IMR-90 (cell line): Measurements from ENCODE around the gene RGS12. TPM values are rescaled to one million over a fixed set of nuclear protein-coding genes. Genes with fewer than 3 reads are reported as not detected.

Experiments
- ATAC-seq: fragments of 200-7000 bp; cut with Tn5 transposase; 2 replicates; pipeline ENCODE4 v1.9.1; 2020; ENCODE audit warnings: low read depth, mild to moderate bottlenecking, moderate library complexity
- BruUV-seq: library from RNA; stranded (reverse); fragments of 400-500 nt; replicated peaks from 2 replicates; lab custom pipeline; 2021; lab: Mats Ljungman, UMichigan
- CTCF ChIA-PET: fragments of 300-600 bp; formaldehyde crosslinking; extraction: SDS; loops from one replicate; lab custom pipeline; 2021; ENCODE audit warnings: antibody characterized with exemption; lab: Yijun Ruan, JAX
- POLR2A ChIA-PET: fragments of 300-600 bp; sonication (Branson Sonifier 250); formaldehyde crosslinking; loops from one replicate; lab custom pipeline; 2022; ENCODE audit warnings: antibody characterized with exemption; ENCODE audit not compliant: unreplicated experiment; lab: Charles Lee
- DNase-seq: peaks from one replicate; pipeline ENCODE4 v3.0.0; 2013
- H2AFZ ChIP-seq: replicated peaks from 2 replicates; pipeline ENCODE3; 2013; ENCODE audit warnings: low read length, mild to moderate bottlenecking; ENCODE audit not compliant: poor library complexity
- H2AK5ac ChIP-seq: 2 replicates; pipeline ENCODE4 v1.6.1; 2013; ENCODE audit warnings: low read depth, low read length, inconsistent platforms
- H2AK9ac ChIP-seq: replicated peaks from 2 replicates; pipeline ENCODE3; 2013; ENCODE audit warnings: mild to moderate bottlenecking, low read depth, low read length, moderate library complexity; ENCODE audit not compliant: poor library complexity
- H2BK120ac ChIP-seq: 2 replicates; pipeline ENCODE4 v1.6.1; 2013; ENCODE audit warnings: low read depth, low read length, inconsistent platforms
- H2BK15ac ChIP-seq: 3 replicates; pipeline ENCODE4 v1.6.1; 2013; ENCODE audit warnings: low read depth, low read length, inconsistent platforms
- H2BK20ac ChIP-seq: 2 replicates; pipeline ENCODE4 v1.6.1; 2013; ENCODE audit warnings: low read depth, mild to moderate bottlenecking, inconsistent platforms, low read length, moderate library complexity
- H2BK5ac ChIP-seq: 2 replicates; pipeline ENCODE4 v1.6.1; 2013; ENCODE audit warnings: mild to moderate bottlenecking, low read depth, low read length, inconsistent platforms; ENCODE audit not compliant: poor library complexity, severe bottlenecking
- H3K14ac ChIP-seq: replicated peaks from 2 replicates; pipeline ENCODE4 v1.6.1; 2013; ENCODE audit warnings: low read depth, low read length, inconsistent platforms
- H3K18ac ChIP-seq: 2 replicates; pipeline ENCODE4 v1.6.1; 2013; ENCODE audit warnings: low read depth, low read length, control low read depth
- H3K23ac ChIP-seq: 2 replicates; pipeline ENCODE4 v1.6.1; 2013; ENCODE audit warnings: low read depth, low read length, inconsistent platforms
- H3K27ac ChIP-seq: 2 replicates; pipeline ENCODE4 v1.5.1; 2013; ENCODE audit warnings: mild to moderate bottlenecking, control low read depth, low read length; ENCODE audit not compliant: insufficient read depth
- H3K27me3 ChIP-seq: 2 replicates; pipeline ENCODE4 v1.6.1; 2013; ENCODE audit warnings: low read length; ENCODE audit not compliant: control insufficient read depth, insufficient read depth
- H3K36me3 ChIP-seq: 2 replicates; pipeline ENCODE4 v1.6.1; 2013; ENCODE audit warnings: low read length, mixed read lengths; ENCODE audit not compliant: control insufficient read depth, insufficient read depth
- H3K4ac ChIP-seq: 2 replicates; pipeline ENCODE4 v1.6.1; 2013; ENCODE audit warnings: low read depth, low read length, inconsistent platforms
- H3K4me1 ChIP-seq: 2 replicates; pipeline ENCODE4 v1.6.1; 2013; ENCODE audit warnings: low read length, mixed read lengths; ENCODE audit not compliant: control insufficient read depth, insufficient read depth
- H3K4me2 ChIP-seq: 2 replicates; pipeline ENCODE4 v1.6.1; 2013; ENCODE audit warnings: low read depth, mild to moderate bottlenecking, control low read depth, low read length, moderate library complexity
- H3K4me3 ChIP-seq: 2 replicates; pipeline ENCODE4 v1.5.1; 2013; ENCODE audit warnings: low read depth, mild to moderate bottlenecking, control low read depth, low read length, moderate library complexity; ENCODE audit not compliant: insufficient read depth
- H3K56ac ChIP-seq: 2 replicates; pipeline ENCODE4 v1.6.1; 2013; ENCODE audit warnings: low read length, inconsistent platforms; ENCODE audit not compliant: insufficient read depth; ENCODE audit errors: extremely low read depth
- H3K79me1 ChIP-seq, 2 experiments: 2 replicates each; pipeline ENCODE4 v1.6.1; 2013; ENCODE audit warnings: low read length in 2 of 2, inconsistent platforms in 1 of 2, low read depth in 1 of 2
- H3K9ac ChIP-seq: 2 replicates; pipeline ENCODE4 v1.6.1; 2013; ENCODE audit warnings: low read depth, low read length, control low read depth
- H3K9me1 ChIP-seq: 2 replicates; pipeline ENCODE4 v1.6.1; 2013; ENCODE audit warnings: low read length, inconsistent platforms; ENCODE audit not compliant: insufficient read depth
- H3K9me3 ChIP-seq: 2 replicates; pipeline ENCODE4 v1.6.1; 2013; ENCODE audit warnings: low read length; ENCODE audit not compliant: control insufficient read depth, insufficient read depth
- H4K20me1 ChIP-seq: 2 replicates; pipeline ENCODE4 v1.6.1; 2013; ENCODE audit warnings: low read length, inconsistent platforms; ENCODE audit not compliant: insufficient read depth
- H4K5ac ChIP-seq: 2 replicates; pipeline ENCODE4 v1.6.1; 2013; ENCODE audit warnings: mild to moderate bottlenecking, low read depth, low read length, control low read depth
- H4K8ac ChIP-seq, 2 experiments: 2 replicates each; pipeline ENCODE4 v1.6.1; 2013; ENCODE audit warnings: low read depth in 2 of 2, low read length in 2 of 2, control low read depth in 1 of 2, inconsistent platforms in 1 of 2
- H4K91ac ChIP-seq: 2 replicates; pipeline ENCODE4 v1.6.1; 2013; ENCODE audit warnings: low read depth, low read length, inconsistent platforms; ENCODE audit not compliant: insufficient read depth
- BHLHE40 ChIP-seq: fragments of 150-350 bp; IDR thresholded peaks from 2 replicates; pipeline ENCODE4 v1.6.1; 2016; ENCODE audit warnings: mild to moderate bottlenecking, low read depth, low read length
- CEBPB ChIP-seq: IDR thresholded peaks from 2 replicates; pipeline ENCODE4 v1.6.1; 2012; ENCODE audit warnings: low read depth, low read length, improper control_type of control experiment
- CHD1 ChIP-seq: IDR thresholded peaks from 2 replicates; pipeline ENCODE4 v1.6.1; 2012; ENCODE audit warnings: low read depth, low read length, improper control_type of control experiment
- FOS ChIP-seq: fragments of 150-350 bp; IDR thresholded peaks from 2 replicates; pipeline ENCODE4 v1.6.1; 2016; ENCODE audit warnings: low read depth, low read length
- MAFK ChIP-seq: IDR thresholded peaks from 2 replicates; pipeline ENCODE4 v1.6.1; 2012; ENCODE audit warnings: low read depth, low read length, improper control_type of control experiment
- MXI1 ChIP-seq: IDR thresholded peaks from 2 replicates; pipeline ENCODE4 v1.6.1; 2012; ENCODE audit warnings: low read depth, mild to moderate bottlenecking, low read length, moderate library complexity, borderline replicate concordance
- NFE2L2 ChIP-seq: fragments of 150-350 bp; IDR thresholded peaks from 2 replicates; pipeline ENCODE4 v1.6.1; 2016; ENCODE audit warnings: low read depth, mild to moderate bottlenecking, low read length
- POLR2A ChIP-seq: IDR thresholded peaks from 2 replicates; pipeline ENCODE4 v1.6.1; 2012; ENCODE audit warnings: mild to moderate bottlenecking, low read depth, low read length
- RCOR1 ChIP-seq: IDR thresholded peaks from 2 replicates; pipeline ENCODE4 v1.6.1; 2012; ENCODE audit warnings: mild to moderate bottlenecking, low read length, improper control_type of control experiment; ENCODE audit not compliant: insufficient replicate concordance
- RFX5 ChIP-seq: IDR thresholded peaks from 2 replicates; pipeline ENCODE4 v1.8.0; 2012; ENCODE audit warnings: low read depth, mild to moderate bottlenecking, low read length, moderate library complexity
- SMC3 ChIP-seq: fragments of 150-350 bp; IDR thresholded peaks from 2 replicates; pipeline ENCODE4 v1.6.1; 2016; ENCODE audit warnings: low read depth, mild to moderate bottlenecking, antibody characterized with exemption, low read length, moderate library complexity
- WGBS, 2 experiments: methylation state at CpG; one replicate each; pipeline versions ENCODE4 v1.1.5 to v1.1.7; 2013; ENCODE audit warnings: missing lambda C conversion rate in 2 of 2; ENCODE audit not compliant: insufficient read length in 1 of 2; ENCODE audit errors: extremely low coverage in 2 of 2; 5-methylcytosine and 5-hydroxymethylcytosine counted together
- dilution Hi-C: fragments of 300-500 bp; cut with HindIII; formaldehyde crosslinking; loops from one replicate; pipeline ENCODE4 v1.14.3; 2018; ENCODE audit warnings: low sequenced_read_pairs; ENCODE audit not compliant: unreplicated experiment
- in situ Hi-C: fragments of 300-500 bp; cut with MboI; formaldehyde crosslinking; loops from 3 replicates; pipeline ENCODE4 v1.14.3; 2019; ENCODE audit warnings: low sequenced_read_pairs, inconsistent platforms, mixed read lengths
- intact Hi-C: fragments of 100-400 bp; cut with micrococcal nuclease; formaldehyde crosslinking; loops from 2 replicates; pipeline ENCODE4 v1.10.0; 2022
- polyA plus RNA-seq, 3 experiments: library from polyadenylated mRNA; depleted of rRNA; stranded (reverse); fragments of >200 nt; gene quantifications; 2 replicates each; pipeline ENCODE4 v1.2.3, GENCODE V29; 2012; ENCODE audit warnings: low replicate concordance in 1 of 3
- total RNA-seq: library from RNA; depleted of rRNA; stranded (reverse); fragments of >200 nt; gene quantifications from 2 replicates; pipeline ENCODE4 v1.2.3, GENCODE V29; 2012
- TF ChIP-seq, protein P1 (sequence below): fragments of 150-350 bp; IDR thresholded peaks from 2 replicates; pipeline ENCODE4 v1.6.1; 2016; ENCODE audit warnings: low read depth, mild to moderate bottlenecking, low read length, moderate library complexity, borderline replicate concordance
- TF ChIP-seq, protein P2 (sequence below): conservative IDR thresholded peaks from 2 replicates; pipeline ENCODE4 v1.5.1; 2012; ENCODE audit warnings: mild to moderate bottlenecking, low read depth, low read length, improper control_type of control experiment
- TF ChIP-seq, protein P3 (sequence below): fragments of 150-350 bp; IDR thresholded peaks from 2 replicates; pipeline ENCODE4 v1.6.1; 2017; ENCODE audit warnings: mild to moderate bottlenecking, antibody characterized with exemption, low read length, low read depth

The RGS12 gene
- total and polyA plus RNA-seq, 2 of the 4 experiments (the other 2 are of a cell fraction) = 11.8 to 12.0 TPM

DNA sequence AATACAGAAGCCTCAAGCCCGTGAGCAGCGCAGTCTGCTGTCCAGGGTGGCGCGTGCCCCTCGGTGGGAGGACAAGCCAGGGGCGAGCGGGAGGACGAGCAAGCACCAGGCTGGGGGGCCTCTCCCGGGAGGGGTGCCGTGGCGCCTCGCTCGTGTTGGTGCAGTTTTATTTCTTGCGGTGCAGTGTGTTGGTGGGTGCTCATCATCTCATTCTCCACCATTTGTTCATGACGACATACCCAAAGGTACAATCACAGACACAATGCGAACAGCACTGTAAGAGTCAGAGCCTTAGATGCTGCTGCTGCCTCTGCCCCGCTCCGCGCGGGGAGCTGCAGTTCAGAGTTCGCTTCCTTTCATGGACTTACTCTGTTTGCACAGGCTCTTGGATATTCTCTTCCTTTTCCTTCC lies 30.3 kb downstream of the RGS12 start:
- Histone ChIP-seq H3K18ac (no peak overlapping the region), H3K79me1 (peaks cover 46 to 71% of the 10 kb centered on the region in 2 experiments), H3K27me3 (no peaks in the 10 kb centered on the region), H4K20me1 (peaks cover 21% of the 10 kb centered on the region), H4K91ac (no peak overlapping the region), H3K4me1 (peaks cover 3% of the 10 kb centered on the region; the same call in 1 of the 2 replicates), H2AK9ac (no peak overlapping the region), H3K36me3 (peaks cover 17% of the 10 kb centered on the region; the same call in 1 of the 2 replicates), H4K5ac (no peak overlapping the region), H2AK5ac (no peak overlapping the region), H2BK15ac (no peak overlapping the region), H2BK5ac (no peak overlapping the region), H3K4me2 (no peak overlapping the region), H3K4ac (no peak overlapping the region), H3K4me3 (no peak overlapping the region), H3K23ac (no peak overlapping the region), H2AFZ (no peak overlapping the region), H2BK20ac (no peak overlapping the region), H3K56ac (no peak overlapping the region), H3K27ac (no peak overlapping the region), H3K9ac (no peak overlapping the region), H3K9me1 (peaks cover 26% of the 10 kb centered on the region), H3K9me3 (no peaks in the 10 kb centered on the region), H2BK120ac (no peak overlapping the region), H3K14ac (no peak overlapping the region), H4K8ac (no peak overlapping the region)
- ChIA-PET POLR2A (no interaction called here), CTCF (no interaction called here)
- in situ Hi-C loops = no loop called here
- intact Hi-C loops = no loop called here
- no peak for TF ChIP-seq CEBPB
- TF ChIP-seq RFX5 = no peak
- TF ChIP-seq, protein P1, sequence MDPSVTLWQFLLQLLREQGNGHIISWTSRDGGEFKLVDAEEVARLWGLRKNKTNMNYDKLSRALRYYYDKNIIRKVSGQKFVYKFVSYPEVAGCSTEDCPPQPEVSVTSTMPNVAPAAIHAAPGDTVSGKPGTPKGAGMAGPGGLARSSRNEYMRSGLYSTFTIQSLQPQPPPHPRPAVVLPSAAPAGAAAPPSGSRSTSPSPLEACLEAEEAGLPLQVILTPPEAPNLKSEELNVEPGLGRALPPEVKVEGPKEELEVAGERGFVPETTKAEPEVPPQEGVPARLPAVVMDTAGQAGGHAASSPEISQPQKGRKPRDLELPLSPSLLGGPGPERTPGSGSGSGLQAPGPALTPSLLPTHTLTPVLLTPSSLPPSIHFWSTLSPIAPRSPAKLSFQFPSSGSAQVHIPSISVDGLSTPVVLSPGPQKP = no peak
- TF ChIP-seq FOS = no peak
- no peak for TF ChIP-seq MXI1
- no peak for TF ChIP-seq BHLHE40
- TF ChIP-seq MAFK = no peak
- no peak for TF ChIP-seq CHD1
- no peak for TF ChIP-seq RCOR1
- TF ChIP-seq SMC3 = no peak
- TF ChIP-seq, protein P2, sequence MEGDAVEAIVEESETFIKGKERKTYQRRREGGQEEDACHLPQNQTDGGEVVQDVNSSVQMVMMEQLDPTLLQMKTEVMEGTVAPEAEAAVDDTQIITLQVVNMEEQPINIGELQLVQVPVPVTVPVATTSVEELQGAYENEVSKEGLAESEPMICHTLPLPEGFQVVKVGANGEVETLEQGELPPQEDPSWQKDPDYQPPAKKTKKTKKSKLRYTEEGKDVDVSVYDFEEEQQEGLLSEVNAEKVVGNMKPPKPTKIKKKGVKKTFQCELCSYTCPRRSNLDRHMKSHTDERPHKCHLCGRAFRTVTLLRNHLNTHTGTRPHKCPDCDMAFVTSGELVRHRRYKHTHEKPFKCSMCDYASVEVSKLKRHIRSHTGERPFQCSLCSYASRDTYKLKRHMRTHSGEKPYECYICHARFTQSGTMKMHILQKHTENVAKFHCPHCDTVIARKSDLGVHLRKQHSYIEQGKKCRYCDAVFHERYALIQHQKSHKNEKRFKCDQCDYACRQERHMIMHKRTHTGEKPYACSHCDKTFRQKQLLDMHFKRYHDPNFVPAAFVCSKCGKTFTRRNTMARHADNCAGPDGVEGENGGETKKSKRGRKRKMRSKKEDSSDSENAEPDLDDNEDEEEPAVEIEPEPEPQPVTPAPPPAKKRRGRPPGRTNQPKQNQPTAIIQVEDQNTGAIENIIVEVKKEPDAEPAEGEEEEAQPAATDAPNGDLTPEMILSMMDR = no peak
- TF ChIP-seq, protein P3, sequence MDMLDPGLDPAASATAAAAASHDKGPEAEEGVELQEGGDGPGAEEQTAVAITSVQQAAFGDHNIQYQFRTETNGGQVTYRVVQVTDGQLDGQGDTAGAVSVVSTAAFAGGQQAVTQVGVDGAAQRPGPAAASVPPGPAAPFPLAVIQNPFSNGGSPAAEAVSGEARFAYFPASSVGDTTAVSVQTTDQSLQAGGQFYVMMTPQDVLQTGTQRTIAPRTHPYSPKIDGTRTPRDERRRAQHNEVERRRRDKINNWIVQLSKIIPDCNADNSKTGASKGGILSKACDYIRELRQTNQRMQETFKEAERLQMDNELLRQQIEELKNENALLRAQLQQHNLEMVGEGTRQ = no peak
- no peak for TF ChIP-seq POLR2A
- no peak for TF ChIP-seq NFE2L2
- DNase-seq (no peak), ATAC-seq (no peak)
- dilution Hi-C loops = no loop called here
- no CpG with 5 or more reads among the region's 21 CpGs for WGBS, 2 experiments
- no TSS peak for BruUV-seq
